ENCODE data around the gene TDRD7.
"Not testable (repeated sequence)": the region's sequence is repeated elsewhere in the genome, so short reads cannot be mapped to it uniquely, and the experiment has no call there.

DNA sequence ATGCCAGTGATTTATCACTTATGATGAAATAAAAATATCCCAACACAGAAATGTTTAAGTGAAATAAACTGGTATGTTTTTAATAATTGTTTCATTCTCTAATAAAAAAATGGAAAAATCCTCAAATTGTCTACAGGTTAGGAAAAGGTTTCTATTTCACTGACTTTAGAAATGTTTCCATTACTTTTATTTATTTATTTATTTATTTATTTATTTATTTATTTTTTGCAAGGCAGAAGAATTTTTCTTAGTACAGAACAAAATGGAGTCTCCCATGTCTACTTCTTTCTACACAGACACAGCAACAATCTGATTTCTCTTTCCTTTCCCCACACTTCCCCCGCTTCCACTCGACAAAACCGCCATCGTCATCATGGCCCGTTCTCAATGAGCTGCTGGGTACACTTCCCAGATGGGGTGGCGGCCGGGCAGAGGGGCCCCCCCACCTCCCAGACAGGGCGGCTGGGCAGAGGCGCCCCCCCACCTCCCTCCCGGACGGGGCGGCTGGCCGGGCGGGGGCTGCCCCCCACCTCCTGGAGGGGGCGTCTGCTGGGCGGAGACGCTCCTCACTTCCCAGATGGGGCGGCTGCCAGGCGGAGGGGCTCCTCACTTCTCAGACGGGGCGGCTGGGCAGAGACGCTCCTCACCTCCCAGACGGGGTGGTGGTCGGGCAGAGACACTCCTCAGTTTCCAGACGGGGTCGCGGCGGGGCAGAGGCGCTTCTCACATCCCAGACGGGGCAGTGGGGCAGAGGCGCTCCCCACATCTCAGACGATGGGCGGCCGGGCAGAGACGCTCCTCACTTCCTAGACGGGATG lies 85.9 kb downstream of the TDRD7 start:
- TF ChIP-seq CTCF (IDR thresholded peaks at IDR 0.05; ENCODE audit: low read depth, low read length); POLR2A (IDR thresholded peaks at IDR 0.05; ENCODE audit: extremely low read depth, insufficient read length); MYC (IDR thresholded peaks at IDR 0.05; ENCODE audit: low read depth, low read length): not testable (repeated sequence)
- TF ChIP-seq, protein P1, sequence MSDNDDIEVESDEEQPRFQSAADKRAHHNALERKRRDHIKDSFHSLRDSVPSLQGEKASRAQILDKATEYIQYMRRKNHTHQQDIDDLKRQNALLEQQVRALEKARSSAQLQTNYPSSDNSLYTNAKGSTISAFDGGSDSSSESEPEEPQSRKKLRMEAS (IDR thresholded peaks at IDR 0.05; ENCODE audit: low read depth, low read length), result not testable (repeated sequence)

Measured in NB4 (cell line).